ENCODE results near the gene UGT1A1. TPM values are rescaled to one million over a fixed set of nuclear protein-coding genes. Genes with fewer than 3 reads are reported as not detected.

The UGT1A1 gene
- total RNA-seq, 2 experiments from 2014 or later: not detected

GRCh38 chr2:233769260-233769659 lies 9.2 kb downstream of the UGT1A1 start:
- Mint-ChIP-seq H3K4me3 (no peak overlapping the region), H3K36me3 (no peaks in the 10 kb centered on the region), H3K9me3 (ENCODE audit: low read depth) (no peaks in the 10 kb centered on the region), H3K27me3 (peaks cover 8% of the 10 kb centered on the region), H3K27ac (no peak overlapping the region), H3K4me1 (no peaks in the 10 kb centered on the region)
- no peak for ATAC-seq
- DNase-seq: no peak
- CTCF ChIA-PET: no interaction called here

GRCh38 chr2:233772153-233772552 lies 12.1 kb downstream of the UGT1A1 start:
- peaks cover 3% of the 10 kb centered on the region for H3K27me3 Mint-ChIP-seq
- no peak overlapping the region for H3K4me3 Mint-ChIP-seq
- no peak for DNase-seq
- CTCF ChIA-PET: no interaction called here
- H3K27ac Mint-ChIP-seq: no peak overlapping the region
- H3K4me1 Mint-ChIP-seq: no peaks in the 10 kb centered on the region
- peaks cover 2% of the 10 kb centered on the region for H3K9me3 Mint-ChIP-seq (ENCODE audit: low read depth)
- ATAC-seq: no peak
- no peaks in the 10 kb centered on the region for H3K36me3 Mint-ChIP-seq

GRCh38 chr2:233772583-233772982 lies 12.5 kb downstream of the UGT1A1 start:
- no peaks in the 10 kb centered on the region for H3K36me3 Mint-ChIP-seq
- ATAC-seq: no peak
- H3K4me1 Mint-ChIP-seq: no peaks in the 10 kb centered on the region
- peaks cover 3% of the 10 kb centered on the region for H3K27me3 Mint-ChIP-seq
- H3K9me3 Mint-ChIP-seq (ENCODE audit: low read depth): peaks cover 2% of the 10 kb centered on the region
- no peak overlapping the region for H3K27ac Mint-ChIP-seq
- CTCF ChIA-PET: no interaction called here
- no peak overlapping the region for H3K4me3 Mint-ChIP-seq
- DNase-seq: no peak

- CTCF ChIA-PET: no interaction called here
- peaks cover 6% of the 10 kb centered on the region for H3K27me3 Mint-ChIP-seq
- H3K36me3 Mint-ChIP-seq: no peaks in the 10 kb centered on the region
- no peak overlapping the region for H3K4me3 Mint-ChIP-seq
- no peaks in the 10 kb centered on the region for H3K4me1 Mint-ChIP-seq
- H3K9me3 Mint-ChIP-seq (ENCODE audit: low read depth): peaks cover 2% of the 10 kb centered on the region
- DNase-seq: no peak
- no peak overlapping the region for H3K27ac Mint-ChIP-seq
- ATAC-seq: no peak
These were observed 13.8 kb downstream of the UGT1A1 start for GRCh38 chr2:233773854-233774253.

- H3K4me3 Mint-ChIP-seq: no peak overlapping the region
- peaks cover 6% of the 10 kb centered on the region for H3K27me3 Mint-ChIP-seq
- DNase-seq (no peak), ATAC-seq (no peak)
- H3K4me1 Mint-ChIP-seq: no peaks in the 10 kb centered on the region
- CTCF ChIA-PET: no interaction called here
- no peaks in the 10 kb centered on the region for H3K36me3 Mint-ChIP-seq
- H3K27ac Mint-ChIP-seq: no peak overlapping the region
- H3K9me3 Mint-ChIP-seq (ENCODE audit: low read depth): peaks cover 2% of the 10 kb centered on the region
These were observed 15.3 kb downstream of the UGT1A1 start for GRCh38 chr2:233775414-233775813.

- Mint-ChIP-seq H3K4me3 (no peak within 1 kb of the TSS), H3K9me3 (ENCODE audit: low read depth) (peaks cover 2% of the 10 kb centered on the region), H3K27ac (no peak within 1 kb of the TSS), H3K27me3 (peaks cover 15% of the 10 kb centered on the region), H3K4me1 (no peaks in the 10 kb centered on the region), H3K36me3 (no peaks in the 10 kb centered on the region)
- DNase-seq (no peak), ATAC-seq (no peak)
- CTCF ChIA-PET: no interaction called here
These were observed 18.0 kb downstream of the UGT1A1 start, which contains the start of gene MROH2A for GRCh38 chr2:233778030-233778429. MROH2A (plus strand) TSS chr2:233778330; CDS start chr2:233779359, 1,029 bp downstream.

- Mint-ChIP-seq H3K9me3 (ENCODE audit: low read depth) (peaks cover 2% of the 10 kb centered on the region), H3K4me3 (no peak overlapping the region), H3K4me1 (no peaks in the 10 kb centered on the region), H3K36me3 (no peaks in the 10 kb centered on the region), H3K27me3 (peaks cover 17% of the 10 kb centered on the region), H3K27ac (no peak overlapping the region)
- no peak for ATAC-seq
- CTCF ChIA-PET: no interaction called here
- no peak for DNase-seq
These were observed 19.7 kb downstream of the UGT1A1 start for GRCh38 chr2:233779722-233780121.

- H3K36me3 Mint-ChIP-seq: no peaks in the 10 kb centered on the region
- H3K4me3 Mint-ChIP-seq: no peak overlapping the region
- no peaks in the 10 kb centered on the region for H3K4me1 Mint-ChIP-seq
- H3K27ac Mint-ChIP-seq: no peak overlapping the region
- ATAC-seq: no peak
- H3K9me3 Mint-ChIP-seq (ENCODE audit: low read depth): peaks cover 1% of the 10 kb centered on the region
- peaks cover 17% of the 10 kb centered on the region for H3K27me3 Mint-ChIP-seq
- no peak for DNase-seq
- CTCF ChIA-PET: no interaction called here
These were observed 20.7 kb downstream of the UGT1A1 start for GRCh38 chr2:233780771-233781170.

- H3K36me3 Mint-ChIP-seq: no peaks in the 10 kb centered on the region
- no peak overlapping the region for H3K27ac Mint-ChIP-seq
- peaks cover 2% of the 10 kb centered on the region for H3K9me3 Mint-ChIP-seq (ENCODE audit: low read depth)
- DNase-seq (no peak), ATAC-seq (no peak)
- no peak overlapping the region for H3K4me3 Mint-ChIP-seq
- H3K27me3 Mint-ChIP-seq: peaks cover 2% of the 10 kb centered on the region
- CTCF ChIA-PET: no interaction called here
- no peaks in the 10 kb centered on the region for H3K4me1 Mint-ChIP-seq
These were observed 29.5 kb downstream of the UGT1A1 start for GRCh38 chr2:233789554-233789953.

GRCh38 chr2:233791151-233791882 lies 31.2 kb downstream of the UGT1A1 start:
- ATAC-seq (no peak), DNase-seq (no peak)
- Mint-ChIP-seq H3K27me3 (peaks cover 2% of the 10 kb centered on the region), H3K9me3 (ENCODE audit: low read depth) (peaks cover under 1% of the 10 kb centered on the region), H3K4me1 (no peaks in the 10 kb centered on the region), H3K36me3 (no peaks in the 10 kb centered on the region), H3K27ac (no peak overlapping the region), H3K4me3 (no peak overlapping the region)
- CTCF ChIA-PET: no interaction called here

- no peak for DNase-seq
- Mint-ChIP-seq H3K27me3 (no peaks in the 10 kb centered on the region), H3K9me3 (ENCODE audit: low read depth) (no peaks in the 10 kb centered on the region), H3K27ac (no peak overlapping the region), H3K4me1 (no peaks in the 10 kb centered on the region), H3K36me3 (no peaks in the 10 kb centered on the region), H3K4me3 (no peak overlapping the region)
- no peak for ATAC-seq
- CTCF ChIA-PET: no interaction called here
These were observed 31.8 kb downstream of the UGT1A1 start for GRCh38 chr2:233791883-233792329.

- Mint-ChIP-seq H3K9me3 (ENCODE audit: low read depth) (no peaks in the 10 kb centered on the region), H3K4me3 (no peak overlapping the region), H3K4me1 (no peaks in the 10 kb centered on the region), H3K27me3 (no peaks in the 10 kb centered on the region), H3K27ac (no peak overlapping the region), H3K36me3 (no peaks in the 10 kb centered on the region)
- ATAC-seq (no peak), DNase-seq (no peak)
- CTCF ChIA-PET: no interaction called here
These were observed 32.6 kb downstream of the UGT1A1 start for GRCh38 chr2:233792720-233793119.

- H3K36me3 Mint-ChIP-seq: no peaks in the 10 kb centered on the region
- no peak overlapping the region for H3K4me3 Mint-ChIP-seq
- no peak for DNase-seq
These were observed 33.5 kb downstream of the UGT1A1 start for GRCh38 chr2:233793465-233794127.

GRCh38 chr2:233794128-233794658 lies 34.1 kb downstream of the UGT1A1 start:
- H3K4me1 Mint-ChIP-seq: no peaks in the 10 kb centered on the region
- CTCF ChIA-PET: no interaction called here
- H3K36me3 Mint-ChIP-seq: no peaks in the 10 kb centered on the region
- H3K27me3 Mint-ChIP-seq: no peaks in the 10 kb centered on the region
- no peaks in the 10 kb centered on the region for H3K9me3 Mint-ChIP-seq (ENCODE audit: low read depth)
- no peak overlapping the region for H3K4me3 Mint-ChIP-seq
- ATAC-seq (no peak), DNase-seq (peak; percentile 29)
- no peak overlapping the region for H3K27ac Mint-ChIP-seq

More at GRCh38 chr2:233793465-233794127, 33.5 kb downstream of the UGT1A1 start:
- H3K27ac Mint-ChIP-seq: no peak overlapping the region
- no peaks in the 10 kb centered on the region for H3K27me3 Mint-ChIP-seq
- ATAC-seq: no peak
- CTCF ChIA-PET: no interaction called here
- H3K4me1 Mint-ChIP-seq: no peaks in the 10 kb centered on the region
- H3K9me3 Mint-ChIP-seq (ENCODE audit: low read depth): no peaks in the 10 kb centered on the region
